Gastrocnemius medialis (tissue), 4 donors: Measurements from ENCODE around the gene KLF15. TPM values are rescaled to one million over a fixed set of nuclear protein-coding genes. Genes with fewer than 3 reads are reported as not detected.
A peak's percentile ranks its signal among the peaks of the same experiment; 100 is the strongest.

Source experiments
- ATAC-seq, 2 donors: fragments of 150-250 bp; one replicate each; pipeline ENCODE4 v1.9.1; 2016
- DNase-seq, 2 donors: peaks; one replicate each; pipeline ENCODE4 v3.0.0-alpha.2; 2019
- H3K27ac ChIP-seq, 4 donors: fragments of 200-600 bp; sonication (generic); 1 replicate in 1 of 4; 2 replicates in 3 of 4; pipeline ENCODE4 v1.5.1; 2016 to 2018; ENCODE audit warnings: mild to moderate bottlenecking in 2 of 4, moderate library complexity in 1 of 4
- H3K27me3 ChIP-seq, 3 donors: fragments of 200-600 bp; sonication (generic) in 2 of 3; 1 replicate in 1 of 3; 2 replicates in 2 of 3; pipeline versions ENCODE4 v1.5.1 to v1.6.0; 2016 to 2019; ENCODE audit warnings: mild to moderate bottlenecking in 1 of 3, moderate library complexity in 1 of 3
- H3K36me3 ChIP-seq, 2 donors: fragments of 200-600 bp; sonication (generic) in 1 of 2; one replicate each; pipeline ENCODE4 v1.5.1; 2017 to 2018
- H3K4me1 ChIP-seq, 2 donors: fragments of 200-600 bp; sonication (generic) in 1 of 2; one replicate each; pipeline ENCODE4 v1.5.1; 2016 to 2017; ENCODE audit warnings: mild to moderate bottlenecking in 2 of 2
- H3K4me3 ChIP-seq, 4 donors: fragments of 200-600 bp; sonication (generic) in 3 of 4; 1 replicate in 1 of 4; 2 replicates in 3 of 4; pipeline ENCODE4 v1.5.1; 2016 to 2019; ENCODE audit warnings: mild to moderate bottlenecking in 2 of 4
- H3K9me3 ChIP-seq, 3 donors: fragments of 200-600 bp; sonication (generic) in 2 of 3; 1 replicate in 1 of 3; 2 replicates in 2 of 3; pipeline ENCODE4 v1.5.1; 2016 to 2019
- POLR2A ChIP-seq, 2 donors: fragments of 450-650 bp; IDR thresholded peaks; one replicate each; pipeline ENCODE4 v1.6.1; 2017; ENCODE audit warnings: antibody characterized with exemption in 2 of 2, mild to moderate bottlenecking in 2 of 2, moderate library complexity in 2 of 2
- in situ Hi-C, 4 donors: fragments of 200-750 bp; cut with MboI; loops; one replicate each; pipeline versions ENCODE4 v1.15.0 to v1.8.0; 2017; ENCODE audit warnings: low sequenced_read_pairs in 4 of 4
- intact Hi-C: fragments of 100-400 bp; cut with DNase I; formaldehyde crosslinking; loops from one replicate; pipeline ENCODE4 v1.15.1; 2023; ENCODE audit warnings: low total_unique reads
- total RNA-seq, 4 donors: library from RNA; depleted of rRNA; stranded (reverse); fragments of >200 nt; gene quantifications; one replicate each; pipeline versions ENCODE4 v1.1.0 to v1.2.3, GENCODE V29; 2016
- TF ChIP-seq, protein P1 (sequence below), 5 experiments: fragments of 450-650 bp in 3 of 5; fragments of 200-600 bp in 2 of 5; sonication (generic) in 2 of 5; IDR thresholded peaks in 4 of 5; conservative IDR thresholded peaks in 1 of 5; 1 replicate in 4 of 5; 2 replicates in 1 of 5; pipeline ENCODE4 v1.5.1; 2016 to 2019; ENCODE audit warnings: antibody characterized with exemption in 5 of 5, mild to moderate bottlenecking in 3 of 5, moderate library complexity in 3 of 5

The KLF15 gene
- total RNA-seq, 4 donors from 2014 or later, result 75.1 to 157 (median 106) TPM

DNA sequence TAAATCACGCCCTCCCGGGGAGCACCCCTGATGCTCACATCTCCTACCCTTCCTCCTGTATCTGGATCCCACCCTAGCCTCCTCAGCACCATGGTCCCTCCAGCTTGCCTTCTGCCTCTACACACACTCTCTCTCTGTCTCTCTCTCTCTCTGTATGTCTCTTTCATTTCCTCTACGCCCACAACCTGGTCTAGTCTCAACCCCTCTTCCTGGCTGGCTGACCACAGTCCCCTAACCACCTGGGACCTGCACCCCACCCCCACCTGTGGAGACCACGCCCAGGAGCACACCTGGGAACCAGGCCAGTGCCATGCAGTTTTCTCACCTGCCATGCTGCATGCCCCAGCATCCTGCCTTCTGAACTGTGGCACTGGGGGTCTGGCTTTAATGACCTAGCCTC lies 33.5 kb upstream of the KLF15 start:
- intact Hi-C loops, result no loop called here
- no peaks in the 10 kb centered on the region for H3K9me3 ChIP-seq
- peaks cover 0 to 7% (median 3%) of the 10 kb centered on the region in 3 donors for H3K27me3 ChIP-seq
- no peaks in the 10 kb centered on the region for H3K36me3 ChIP-seq
- DNase-seq (no peak), ATAC-seq (no peak)
- in situ Hi-C loops, result loop anchor here (5.0 to 25.0 kb wide), 6 partner anchors 84 to 253 kb away; partner anchors contain the start of gene ZXDC (in 2 of the 4)
- H3K27ac ChIP-seq, result no peak overlapping the region
- no peak overlapping the region for H3K4me3 ChIP-seq
- TF ChIP-seq POLR2A (IDR thresholded peaks at IDR 0.05), result no peak
- TF ChIP-seq, protein P1, sequence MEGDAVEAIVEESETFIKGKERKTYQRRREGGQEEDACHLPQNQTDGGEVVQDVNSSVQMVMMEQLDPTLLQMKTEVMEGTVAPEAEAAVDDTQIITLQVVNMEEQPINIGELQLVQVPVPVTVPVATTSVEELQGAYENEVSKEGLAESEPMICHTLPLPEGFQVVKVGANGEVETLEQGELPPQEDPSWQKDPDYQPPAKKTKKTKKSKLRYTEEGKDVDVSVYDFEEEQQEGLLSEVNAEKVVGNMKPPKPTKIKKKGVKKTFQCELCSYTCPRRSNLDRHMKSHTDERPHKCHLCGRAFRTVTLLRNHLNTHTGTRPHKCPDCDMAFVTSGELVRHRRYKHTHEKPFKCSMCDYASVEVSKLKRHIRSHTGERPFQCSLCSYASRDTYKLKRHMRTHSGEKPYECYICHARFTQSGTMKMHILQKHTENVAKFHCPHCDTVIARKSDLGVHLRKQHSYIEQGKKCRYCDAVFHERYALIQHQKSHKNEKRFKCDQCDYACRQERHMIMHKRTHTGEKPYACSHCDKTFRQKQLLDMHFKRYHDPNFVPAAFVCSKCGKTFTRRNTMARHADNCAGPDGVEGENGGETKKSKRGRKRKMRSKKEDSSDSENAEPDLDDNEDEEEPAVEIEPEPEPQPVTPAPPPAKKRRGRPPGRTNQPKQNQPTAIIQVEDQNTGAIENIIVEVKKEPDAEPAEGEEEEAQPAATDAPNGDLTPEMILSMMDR (IDR thresholded peaks at IDR 0.05 in 4 of 5, conservative IDR thresholded peaks at IDR 0.05 in 1 of 5), result no peak
- H3K4me1 ChIP-seq, result peaks cover 14 to 18% of the 10 kb centered on the region in 2 donors

DNA sequence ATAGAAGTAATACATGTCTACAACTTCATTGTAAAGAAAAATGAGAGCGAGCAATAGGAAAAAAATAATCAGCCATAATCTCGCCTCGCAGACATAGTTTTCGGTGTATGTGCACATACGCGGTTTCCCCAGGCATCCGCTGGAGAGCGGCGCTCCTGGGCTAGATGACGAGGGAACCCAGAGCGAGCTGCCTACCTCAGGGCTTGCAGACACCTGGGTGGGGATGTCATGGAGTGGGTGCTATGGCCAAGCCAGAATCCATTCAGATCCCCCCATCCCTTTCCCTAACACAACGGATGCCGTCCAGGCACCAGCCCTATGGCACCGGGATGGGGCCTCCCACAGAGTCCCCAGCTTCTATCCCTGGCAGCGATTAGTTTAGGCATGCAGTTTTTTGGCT lies 33.0 kb upstream of the KLF15 start:
- Histone ChIP-seq H3K4me1 (peaks cover 14 to 18% of the 10 kb centered on the region in 2 donors), H3K27me3 (peaks cover 0 to 7% (median 3%) of the 10 kb centered on the region in 3 donors), H3K36me3 (no peaks in the 10 kb centered on the region), H3K9me3 (no peaks in the 10 kb centered on the region), H3K4me3 (no peak overlapping the region), H3K27ac (peak overlapping the region in 1 of 4 donors; percentile 91)
- no peak for TF ChIP-seq POLR2A (IDR thresholded peaks at IDR 0.05)
- TF ChIP-seq, protein P1 (IDR thresholded peaks at IDR 0.05 in 4 of 5, conservative IDR thresholded peaks at IDR 0.05 in 1 of 5), result no peak
- in situ Hi-C loops, result loop anchor here (5.0 to 25.0 kb wide), 6 partner anchors 85 to 253 kb away; partner anchors contain the start of gene ZXDC (in 2 of the 4)
- DNase-seq (no peak), ATAC-seq (no peak)
- intact Hi-C loops, result no loop called here

DNA sequence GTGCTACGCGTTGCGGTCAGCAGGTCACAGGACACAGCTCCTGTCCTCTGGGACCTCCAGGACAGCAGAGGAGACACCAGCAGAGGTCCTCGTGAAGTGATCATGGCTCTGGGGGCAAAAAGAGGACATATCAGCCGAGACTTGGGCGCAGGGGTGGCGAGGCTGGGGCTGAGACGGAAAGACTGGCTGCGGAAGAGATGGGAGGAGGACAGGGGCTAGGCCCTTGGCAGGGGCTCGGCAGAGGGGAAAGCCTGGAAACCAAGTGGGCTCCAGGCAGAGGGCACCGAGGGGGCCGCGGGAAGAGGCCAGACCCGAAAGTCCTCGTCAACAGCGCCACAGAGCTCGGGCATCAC lies 32.6 kb upstream of the KLF15 start:
- intact Hi-C loops, result loop anchor here (1.0 to 2.0 kb wide), 7 partner anchors 31 to 255 kb away; partner anchors contain the start of gene ZXDC
- Histone ChIP-seq H3K27me3 (peaks cover 0 to 3% (median 3%) of the 10 kb centered on the region in 3 donors), H3K27ac (peak overlapping the region; percentile 90 to 97 (median 90))

GRCh38 chr3:126389112-126389793 lies 32.0 kb upstream of the KLF15 start:
- TF ChIP-seq POLR2A (IDR thresholded peaks at IDR 0.05), result peak; percentile 88 to 95
- TF ChIP-seq, protein P1 (IDR thresholded peaks at IDR 0.05 in 4 of 5, conservative IDR thresholded peaks at IDR 0.05 in 1 of 5), result peak; percentile 88 to 100 (median 99)
- no peaks in the 10 kb centered on the region for H3K36me3 ChIP-seq
- H3K27ac ChIP-seq, result peak overlapping the region; percentile 90 to 97 (median 90)
- H3K4me1 ChIP-seq, result peaks cover 9 to 14% of the 10 kb centered on the region in 2 donors
- DNase-seq, result peak; percentile 98
- H3K9me3 ChIP-seq, result no peaks in the 10 kb centered on the region
- intact Hi-C loops, result loop anchor here (1.0 to 2.0 kb wide), 7 partner anchors 31 to 255 kb away; partner anchors contain the start of gene ZXDC
- ATAC-seq, result peak; percentile 91 to 96
- in situ Hi-C loops, result loop anchor here (5.0 to 25.0 kb wide), 4 partner anchors 137 to 252 kb away; no protein-coding TSS in a partner anchor
- H3K27me3 ChIP-seq, result peaks cover 0 to 2% (median 0%) of the 10 kb centered on the region in 3 donors
- H3K4me3 ChIP-seq, result peak overlapping the region; percentile 33 to 52 (median 45)

More for the DNA sequence above, 32.6 kb upstream of the KLF15 start:
- ATAC-seq (peak in 1 of 2 donors; percentile 7), DNase-seq (peak in 1 of 2 donors; percentile 38)
- in situ Hi-C loops, result loop anchor here (5.0 to 25.0 kb wide), 7 partner anchors 85 to 252 kb away; partner anchors contain the start of gene ZXDC (in 2 of the 4)
- no peak for TF ChIP-seq POLR2A (IDR thresholded peaks at IDR 0.05)
- TF ChIP-seq, protein P1 (IDR thresholded peaks at IDR 0.05 in 4 of 5, conservative IDR thresholded peaks at IDR 0.05 in 1 of 5), result no peak
- H3K4me3 ChIP-seq, result peak overlapping the region in 3 of 4 donors; percentile 41 to 52 (median 43)
- peaks cover 12 to 18% of the 10 kb centered on the region in 2 donors for H3K4me1 ChIP-seq
- H3K9me3 ChIP-seq, result no peaks in the 10 kb centered on the region
- H3K36me3 ChIP-seq, result no peaks in the 10 kb centered on the region
